ENCODE measurements around the gene USP46. TPM values are rescaled to one million over a fixed set of nuclear protein-coding genes. Genes with fewer than 3 reads are reported as not detected.

Gene USP46
- total and polyA plus RNA-seq, 2 of the 13 experiments (the other 11 are each of a cell fraction or from before 2014, with no cell fraction given) = 4.7 to 17.4 TPM

- H4K20me1 ChIP-seq (ENCODE audit: insufficient read depth, low read length) = no peaks in the 10 kb centered on the region
- no peaks in the 10 kb centered on the region for H3K9me3 ChIP-seq (ENCODE audit: low read length)
- 0% methylated on average over 2 of the region's 2 CpGs for WGBS (ENCODE audit: low lambda C conversion rate)
- no peak overlapping the region for H3K27ac ChIP-seq (ENCODE audit: extremely low read length, insufficient read depth, low read length)
- in situ Hi-C loops (cut with HindIII; ENCODE audit: extremely low pct_ligation_motif_present, low pct_unique_long_range_greater_than_20kb) (no loop called here), intact Hi-C loops (cut with micrococcal nuclease; ENCODE audit: unreplicated experiment) (no loop called here)
- H3K4me2 ChIP-seq (ENCODE audit: low read depth, low read length) = no peak overlapping the region
- TF ChIP-seq NFE2 (CRISPR knock-in tag; IDR thresholded peaks at IDR 0.05) (no peak), ZNF501 (CRISPR knock-in tag; IDR thresholded peaks at IDR 0.05) (no peak), ZSCAN25 (CRISPR knock-in tag; IDR thresholded peaks at IDR 0.05) (no peak)
- H3K4me1 ChIP-seq (ENCODE audit: insufficient read depth, low read length) = no peaks in the 10 kb centered on the region
- no peak for FAIRE-seq
- H3K4me3 ChIP-seq (replicated peaks in 1 of 3; ENCODE audit: insufficient read depth in 1 of 3, low read depth in 2 of 3, low read length in 3 of 3) = no peak overlapping the region
- no peak overlapping the region for H2AFZ ChIP-seq (ENCODE audit: low read length)
- ATAC-seq = no peak
- H3K27me3 ChIP-seq (ENCODE audit: control insufficient read depth in 1 of 2, insufficient read depth in 2 of 2, low read length in 2 of 2) = no peaks in the 10 kb centered on the region
- no peaks in the 10 kb centered on the region for H3K79me2 ChIP-seq (ENCODE audit: insufficient read depth, low read length)
- H3K9ac ChIP-seq (ENCODE audit: insufficient read depth, low read depth, low read length) = no peak overlapping the region
- CTCF ChIA-PET (ENCODE audit: low intra/inter-chr PET ratio, low total read pairs) = no interaction called here
- BruUV-seq (replicated peaks) = no TSS peak
- no peak for DNase-seq (ENCODE audit: low spot score)
- no peaks in the 10 kb centered on the region for H3K36me3 ChIP-seq (replicated peaks in 1 of 2; ENCODE audit: control insufficient read depth in 1 of 2, insufficient read depth in 2 of 2, low read length in 2 of 2)
- POLR2A ChIA-PET = no interaction called here
Observed at GRCh38 chr4:52566136-52567031, 92.7 kb downstream of the USP46 start.

DNA sequence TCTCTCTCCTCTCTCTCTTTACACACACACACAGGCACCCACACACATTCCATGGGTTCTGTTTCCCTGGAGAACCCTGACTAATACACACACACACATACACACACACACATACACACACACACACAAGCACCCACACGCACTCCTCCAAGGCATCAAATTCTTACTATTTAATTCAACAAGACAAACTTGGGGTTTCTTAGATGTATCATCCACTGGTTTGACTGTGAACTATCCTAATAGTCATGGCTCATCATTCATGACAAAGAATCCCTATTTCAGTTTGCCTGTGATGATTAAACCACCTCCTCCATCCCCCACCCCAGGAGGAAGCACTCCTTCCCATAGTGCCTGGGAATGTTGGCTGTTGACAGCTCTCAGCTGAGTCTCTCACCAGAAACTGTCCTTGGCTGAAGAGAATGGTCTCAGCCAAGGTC is 98.2 kb downstream of the USP46 start:
- WGBS (ENCODE audit: low lambda C conversion rate) = 89% methylated on average over 1 of the region's 1 CpG
- ChIA-PET CTCF (ENCODE audit: low intra/inter-chr PET ratio, low total read pairs) (no interaction called here), POLR2A (no interaction called here)
- in situ Hi-C loops (cut with HindIII; ENCODE audit: extremely low pct_ligation_motif_present, low pct_unique_long_range_greater_than_20kb) = no loop called here
- H3K79me2 ChIP-seq (ENCODE audit: insufficient read depth, low read length) = no peaks in the 10 kb centered on the region
- H3K4me3 ChIP-seq (replicated peaks in 1 of 3; ENCODE audit: insufficient read depth in 1 of 3, low read depth in 2 of 3, low read length in 3 of 3) = no peak overlapping the region
- FAIRE-seq (no peak), ATAC-seq (no peak), DNase-seq (ENCODE audit: low spot score) (no peak)
- BruUV-seq (replicated peaks) = no TSS peak
- H2AFZ ChIP-seq (ENCODE audit: low read length) = no peak overlapping the region
- TF ChIP-seq, protein P1, sequence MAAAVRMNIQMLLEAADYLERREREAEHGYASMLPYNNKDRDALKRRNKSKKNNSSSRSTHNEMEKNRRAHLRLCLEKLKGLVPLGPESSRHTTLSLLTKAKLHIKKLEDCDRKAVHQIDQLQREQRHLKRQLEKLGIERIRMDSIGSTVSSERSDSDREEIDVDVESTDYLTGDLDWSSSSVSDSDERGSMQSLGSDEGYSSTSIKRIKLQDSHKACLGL (CRISPR knock-in tag; IDR thresholded peaks at IDR 0.05) = no peak
- no peak for TF ChIP-seq ZFP90 (CRISPR knock-in tag; IDR thresholded peaks at IDR 0.05; ENCODE audit: borderline replicate concordance)
- TF ChIP-seq ZNF136 (CRISPR knock-in tag; IDR thresholded peaks at IDR 0.05; ENCODE audit: low read depth) = no peak
- no peak for TF ChIP-seq U2AF1 (optimal IDR thresholded peaks at IDR 0.05; ENCODE audit: low read depth, low read length)
- TF ChIP-seq FOXP1 (IDR thresholded peaks at IDR 0.05) = no peak
- no peak for TF ChIP-seq FOXP1 (CRISPR knock-in tag; IDR thresholded peaks at IDR 0.05)
- TF ChIP-seq ZNF891 (CRISPR knock-in tag; IDR thresholded peaks at IDR 0.05) = no peak
- no peak for TF ChIP-seq NR2F1 (CRISPR knock-in tag; IDR thresholded peaks at IDR 0.05)
- TF ChIP-seq ZBTB42 (CRISPR knock-in tag; IDR thresholded peaks at IDR 0.05) = no peak
- TF ChIP-seq, protein P2, sequence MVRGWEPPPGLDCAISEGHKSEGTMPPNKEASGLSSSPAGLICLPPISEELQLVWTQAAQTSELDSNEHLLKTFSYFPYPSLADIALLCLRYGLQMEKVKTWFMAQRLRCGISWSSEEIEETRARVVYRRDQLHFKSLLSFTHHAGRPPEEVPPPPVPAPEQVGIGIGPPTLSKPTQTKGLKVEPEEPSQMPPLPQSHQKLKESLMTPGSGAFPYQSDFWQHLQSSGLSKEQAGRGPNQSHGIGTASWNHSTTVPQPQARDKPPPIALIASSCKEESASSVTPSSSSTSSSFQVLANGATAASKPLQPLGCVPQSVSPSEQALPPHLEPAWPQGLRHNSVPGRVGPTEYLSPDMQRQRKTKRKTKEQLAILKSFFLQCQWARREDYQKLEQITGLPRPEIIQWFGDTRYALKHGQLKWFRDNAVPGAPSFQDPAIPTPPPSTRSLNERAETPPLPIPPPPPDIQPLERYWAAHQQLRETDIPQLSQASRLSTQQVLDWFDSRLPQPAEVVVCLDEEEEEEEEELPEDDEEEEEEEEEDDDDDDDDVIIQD (CRISPR knock-in tag; IDR thresholded peaks at IDR 0.05; ENCODE audit: low read depth) = no peak
- no peak for TF ChIP-seq RFX5 (IDR thresholded peaks at IDR 0.05; ENCODE audit: low read depth, low read length)
- TF ChIP-seq GZF1 (CRISPR knock-in tag; IDR thresholded peaks at IDR 0.05) = no peak
- no peak for TF ChIP-seq ELF3 (CRISPR knock-in tag; IDR thresholded peaks at IDR 0.05)
- no peak for TF ChIP-seq SETDB1 (CRISPR knock-in tag; IDR thresholded peaks at IDR 0.05; ENCODE audit: borderline replicate concordance)
- no peak for TF ChIP-seq SMARCE1 (IDR thresholded peaks at IDR 0.05; ENCODE audit: borderline replicate concordance)
- TF ChIP-seq ZNF850 (CRISPR knock-in tag; conservative IDR thresholded peaks at IDR 0.05) = no peak
- no peaks in the 10 kb centered on the region for H3K36me3 ChIP-seq (replicated peaks in 1 of 2; ENCODE audit: control insufficient read depth in 1 of 2, insufficient read depth in 2 of 2, low read length in 2 of 2)
- H3K27ac ChIP-seq (ENCODE audit: extremely low read length, insufficient read depth, low read length) = no peak overlapping the region
- no peaks in the 10 kb centered on the region for H3K4me1 ChIP-seq (ENCODE audit: insufficient read depth, low read length)
- no peaks in the 10 kb centered on the region for H3K9me3 ChIP-seq (ENCODE audit: low read length)
- no peaks in the 10 kb centered on the region for H3K27me3 ChIP-seq (ENCODE audit: control insufficient read depth in 1 of 2, insufficient read depth in 2 of 2, low read length in 2 of 2)
- no peaks in the 10 kb centered on the region for H4K20me1 ChIP-seq (ENCODE audit: insufficient read depth, low read length)
- intact Hi-C loops (cut with micrococcal nuclease; ENCODE audit: unreplicated experiment) = no loop called here
- no peak overlapping the region for H3K9ac ChIP-seq (ENCODE audit: insufficient read depth, low read depth, low read length)
- H3K4me2 ChIP-seq (ENCODE audit: low read depth, low read length) = no peak overlapping the region

Data from HepG2 (cell line).